Stimulated activated naive CD4-positive, alpha-beta T cell treated with Interleukin-2 at 50 U/mL for 16 hours (primary cell): Measurements from ENCODE around the gene RBM34.
"Not testable (repeated sequence)": the region's sequence is repeated elsewhere in the genome, so short reads cannot be mapped to it uniquely, and the experiment has no call there.

Source experiments
- DNase-seq: peaks from one replicate; lab custom pipeline; 2025; lab: John Stamatoyannopoulos, UW

The RBM34 gene

GRCh38 chr1:235092415-235092814, 68.6 kb downstream of the RBM34 start:
- not testable (repeated sequence) for DNase-seq

DNA sequence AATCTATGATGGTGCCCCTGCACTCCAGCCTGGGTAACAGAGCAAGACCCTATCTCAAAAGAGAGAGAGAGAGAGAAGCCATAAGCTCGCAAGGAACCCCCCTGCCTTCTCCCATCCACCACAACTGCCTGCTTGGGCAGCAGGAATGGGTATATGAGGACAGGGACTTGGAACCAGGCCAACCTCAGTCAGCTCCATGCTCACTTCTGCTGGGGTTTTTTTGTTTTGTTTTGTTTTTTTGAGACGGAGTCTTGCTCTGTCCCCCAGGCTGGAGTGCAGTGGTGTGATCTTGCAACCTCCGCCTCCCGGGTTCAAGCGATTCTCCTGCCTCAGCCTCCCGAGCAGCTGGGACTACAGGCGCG, 69.0 kb downstream of the RBM34 start:
- DNase-seq: not testable (repeated sequence)

DNA sequence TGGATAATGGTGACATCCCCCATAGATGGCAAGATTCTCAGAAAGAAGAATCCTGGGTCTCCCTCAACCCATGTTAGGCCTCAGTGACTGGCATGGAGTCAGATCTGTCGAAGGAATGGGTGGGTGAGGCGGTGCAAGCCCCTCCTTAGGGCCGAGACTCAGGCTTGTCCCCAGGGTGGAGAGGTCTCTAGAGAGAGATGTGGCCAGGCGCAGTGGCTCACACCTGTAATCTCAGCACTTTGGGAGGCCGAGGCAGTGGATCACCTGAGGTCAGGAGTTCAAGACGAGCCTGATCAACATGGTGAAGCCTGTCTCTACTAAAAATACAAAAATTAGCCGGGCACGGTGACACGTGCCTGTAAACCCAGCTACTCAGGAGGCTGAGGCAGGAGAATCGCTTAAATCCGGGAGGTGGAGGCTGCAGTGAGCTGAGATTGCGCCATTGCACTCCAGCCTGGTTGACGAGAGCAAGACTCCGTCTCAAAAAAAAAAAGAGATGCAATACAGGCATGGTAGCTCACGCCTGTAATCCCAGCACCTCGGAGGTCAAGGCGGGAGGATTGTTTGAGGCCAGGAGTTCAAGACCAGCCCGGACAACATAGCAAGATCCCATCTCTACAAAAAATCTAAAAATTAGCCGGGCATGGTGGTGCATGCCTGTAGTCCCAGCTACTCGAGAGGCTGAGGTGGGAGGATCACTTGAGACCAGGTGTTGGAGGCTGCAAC, 69.6 kb downstream of the RBM34 start:
- DNase-seq: not testable (repeated sequence)

DNA sequence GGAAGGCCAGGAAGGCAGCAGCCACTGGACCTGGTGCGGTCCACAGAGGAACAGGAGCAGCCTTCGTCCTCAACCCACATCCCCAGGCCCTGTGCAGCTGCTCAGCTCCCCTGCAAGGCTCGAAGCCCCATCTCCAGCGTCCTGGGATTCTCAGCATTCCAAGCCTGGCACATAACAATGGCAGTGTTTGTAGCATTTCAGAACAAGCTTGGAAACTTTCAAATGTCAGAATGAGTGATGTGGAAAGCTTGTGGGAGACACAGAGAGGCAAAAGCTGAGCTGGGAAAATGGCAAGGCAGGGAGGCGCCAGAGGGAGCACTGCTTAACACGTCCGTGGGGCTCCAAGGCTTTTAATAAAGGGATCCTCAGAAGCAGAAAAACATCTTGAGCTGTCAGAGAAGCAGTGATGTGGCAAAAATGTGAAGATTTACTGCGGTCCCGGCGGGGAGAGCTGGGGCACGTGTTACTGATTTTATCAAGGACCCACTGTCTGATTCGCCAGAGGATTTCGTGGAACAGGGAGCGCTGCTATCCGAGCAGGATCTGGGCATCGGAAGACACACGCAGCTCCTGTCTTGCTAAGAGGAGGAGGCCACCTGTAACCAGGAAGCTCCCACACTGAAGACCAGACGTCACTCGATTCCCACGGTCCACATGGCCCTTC, 70.5 kb downstream of the RBM34 start:
- DNase-seq: no peak

DNA sequence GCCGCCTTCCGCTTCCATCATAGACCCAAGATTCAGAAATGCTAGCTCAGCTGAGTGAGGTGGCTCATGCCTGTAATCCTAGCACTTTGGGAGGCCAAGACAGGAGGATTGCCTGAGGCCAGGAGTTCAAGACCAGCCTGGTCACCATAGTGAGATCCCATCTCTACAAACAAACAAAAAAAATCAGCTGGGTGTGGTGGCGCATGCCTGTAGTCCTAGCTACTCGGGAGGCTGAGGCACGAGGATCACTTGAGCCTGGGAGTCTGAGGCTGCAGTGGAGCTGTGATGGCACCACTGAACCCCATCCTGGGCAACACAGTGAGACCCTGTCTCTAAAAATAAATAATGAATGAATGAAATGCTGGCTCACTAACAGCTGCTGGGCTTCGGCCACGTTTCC, 72.1 kb downstream of the RBM34 start:
- DNase-seq: no peak

DNA sequence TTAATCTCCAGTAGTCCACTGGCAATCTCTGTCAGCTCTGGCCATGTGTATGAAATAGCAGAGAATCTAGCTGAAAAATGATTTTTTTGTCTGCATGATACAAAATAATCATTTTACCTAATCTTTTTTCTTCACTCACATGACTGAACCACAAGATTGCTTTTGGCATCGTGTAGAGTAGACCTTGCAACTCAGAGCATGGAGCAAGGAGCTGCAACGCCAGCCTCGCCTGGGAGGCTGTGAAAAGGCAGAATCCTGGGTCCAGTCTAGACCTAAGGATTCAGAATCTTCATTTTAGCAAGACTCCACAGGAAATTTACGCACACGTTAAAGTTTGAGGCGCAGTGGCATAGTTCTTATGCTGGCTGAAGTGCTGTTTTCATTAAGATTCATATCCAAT, 72.6 kb downstream of the RBM34 start:
- DNase-seq: no peak

DNA sequence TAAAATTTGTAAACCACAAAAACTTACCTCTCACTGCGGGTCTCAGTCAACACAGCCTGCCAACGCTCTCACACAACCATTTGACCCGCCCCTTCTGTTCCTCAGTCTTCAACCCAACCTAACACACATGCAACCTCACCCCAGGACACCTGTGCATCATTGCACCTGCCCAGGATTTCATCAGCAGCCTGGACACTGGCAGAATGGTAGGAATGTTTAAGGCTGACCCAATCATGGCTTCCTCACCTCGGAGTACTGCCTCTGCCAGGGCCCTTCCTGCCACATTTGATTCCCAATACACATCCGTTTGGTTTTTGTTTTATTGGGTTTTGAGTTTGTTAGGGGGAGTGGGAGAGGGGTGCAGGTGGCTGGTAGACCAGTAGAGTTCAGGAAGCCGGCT, 73.1 kb downstream of the RBM34 start:
- no peak for DNase-seq

GRCh38 chr1:235085411-235086117, 75.5 kb downstream of the RBM34 start:
- not testable (repeated sequence) for DNase-seq
